ENCODE data around the gene WTIP. TPM values are rescaled to one million over a fixed set of nuclear protein-coding genes. Genes with fewer than 3 reads are reported as not detected.

WTIP gene
- total RNA-seq, 1 donor from 2014 or later, result 28.2 TPM

GRCh38 chr19:34490141-34490766 lies 8.7 kb downstream of the WTIP start:
- Histone ChIP-seq H3K79me2 (ENCODE audit: low read depth) (peaks cover 38% of the 10 kb centered on the region), H2AFZ (replicated peaks) (no peak overlapping the region), H3K4me3 (no peak overlapping the region), H3K9ac (no peak overlapping the region), H3K27ac (no peak overlapping the region), H3K27me3 (no peaks in the 10 kb centered on the region), H3K36me3 (no peaks in the 10 kb centered on the region), H3K9me3 (ENCODE audit: low read depth) (no peaks in the 10 kb centered on the region), H3K4me2 (no peak overlapping the region), H3K4me1 (no peaks in the 10 kb centered on the region), H3F3A (ENCODE audit: low read depth) (no peaks in the 10 kb centered on the region), H4K20me1 (ENCODE audit: low read depth) (peaks cover 42% of the 10 kb centered on the region)
- TF ChIP-seq EZH2 (IDR thresholded peaks at IDR 0.05) (no peak), CTCF (IDR thresholded peaks at IDR 0.05) (no peak), EZH2phosphoT487 (IDR thresholded peaks at IDR 0.05) (no peak)
- Mint-ChIP-seq H3K27me3 (ENCODE audit: insufficient read depth, low read depth) (peaks cover 4% of the 10 kb centered on the region), H3K27ac (no peak overlapping the region), H3K4me1 (peaks cover 2% of the 10 kb centered on the region), H3K4me3 (no peak overlapping the region), H3K36me3 (peaks cover 14% of the 10 kb centered on the region), H3K9me3 (no peaks in the 10 kb centered on the region)
- DNase-seq (ENCODE audit: low spot score), result no peak

- Histone ChIP-seq H3K9me3 (ENCODE audit: low read depth) (no peaks in the 10 kb centered on the region), H3F3A (ENCODE audit: low read depth) (no peaks in the 10 kb centered on the region), H2AFZ (replicated peaks) (no peak overlapping the region), H3K27me3 (no peaks in the 10 kb centered on the region), H3K4me2 (no peak overlapping the region), H3K4me1 (no peaks in the 10 kb centered on the region), H3K9ac (no peak overlapping the region), H3K79me2 (ENCODE audit: low read depth) (peaks cover 10% of the 10 kb centered on the region), H3K4me3 (no peak overlapping the region), H3K36me3 (no peaks in the 10 kb centered on the region), H3K27ac (no peak overlapping the region), H4K20me1 (ENCODE audit: low read depth) (peaks cover 16% of the 10 kb centered on the region)
- peaks cover 10% of the 10 kb centered on the region for H3K36me3 Mint-ChIP-seq
- H3K27me3 Mint-ChIP-seq (ENCODE audit: insufficient read depth, low read depth), result peaks cover 2% of the 10 kb centered on the region
- TF ChIP-seq EZH2phosphoT487 (IDR thresholded peaks at IDR 0.05) (no peak), EZH2 (IDR thresholded peaks at IDR 0.05) (no peak), CTCF (IDR thresholded peaks at IDR 0.05) (no peak)
- H3K4me1 Mint-ChIP-seq, result no peaks in the 10 kb centered on the region
- no peaks in the 10 kb centered on the region for H3K9me3 Mint-ChIP-seq
- DNase-seq (ENCODE audit: low spot score), result no peak
- no peak overlapping the region for H3K4me3 Mint-ChIP-seq
- no peak overlapping the region for H3K27ac Mint-ChIP-seq
These were observed 11.6 kb downstream of the WTIP start for GRCh38 chr19:34493038-34493648.

GRCh38 chr19:34493649-34494044 lies 12.1 kb downstream of the WTIP start:
- Histone ChIP-seq H3K4me1 (no peaks in the 10 kb centered on the region), H2AFZ (replicated peaks) (no peak overlapping the region), H3K27ac (no peak overlapping the region), H3K9ac (no peak overlapping the region), H3K27me3 (no peaks in the 10 kb centered on the region), H3K36me3 (no peaks in the 10 kb centered on the region), H3K79me2 (ENCODE audit: low read depth) (peaks cover 5% of the 10 kb centered on the region), H4K20me1 (ENCODE audit: low read depth) (peaks cover 12% of the 10 kb centered on the region), H3F3A (ENCODE audit: low read depth) (no peaks in the 10 kb centered on the region), H3K9me3 (ENCODE audit: low read depth) (no peaks in the 10 kb centered on the region), H3K4me2 (no peak overlapping the region), H3K4me3 (no peak overlapping the region)
- TF ChIP-seq CTCF (IDR thresholded peaks at IDR 0.05) (no peak), EZH2 (IDR thresholded peaks at IDR 0.05) (no peak), EZH2phosphoT487 (IDR thresholded peaks at IDR 0.05) (no peak)
- no peaks in the 10 kb centered on the region for H3K4me1 Mint-ChIP-seq
- no peak overlapping the region for H3K4me3 Mint-ChIP-seq
- H3K27ac Mint-ChIP-seq, result no peak overlapping the region
- H3K27me3 Mint-ChIP-seq (ENCODE audit: insufficient read depth, low read depth), result peaks cover 2% of the 10 kb centered on the region
- no peaks in the 10 kb centered on the region for H3K9me3 Mint-ChIP-seq
- H3K36me3 Mint-ChIP-seq, result peaks cover 13% of the 10 kb centered on the region
- DNase-seq (ENCODE audit: low spot score), result no peak
